SU-DHL-6 (cell line): ENCODE data around the gene CHCHD3.

Source experiments
- EZH2phosphoT487 ChIP-seq: fragments of 200-600 bp; sonication (generic), shearing (Covaris generic); conservative IDR thresholded peaks from 2 replicates; pipeline ENCODE4 v1.6.1; 2018; ENCODE audit warnings: mild to moderate bottlenecking, antibody characterized with exemption, low read length, moderate library complexity, mixed read lengths
- TF ChIP-seq, protein P1 (sequence below): fragments of 200-600 bp; sonication (generic); IDR thresholded peaks from one replicate; pipeline ENCODE4 v1.5.1; 2017; ENCODE audit warnings: antibody characterized with exemption, mild to moderate bottlenecking, low read length, moderate library complexity; ENCODE audit not compliant: insufficient read depth, poor library complexity, severe bottlenecking

- TF ChIP-seq, protein P1, sequence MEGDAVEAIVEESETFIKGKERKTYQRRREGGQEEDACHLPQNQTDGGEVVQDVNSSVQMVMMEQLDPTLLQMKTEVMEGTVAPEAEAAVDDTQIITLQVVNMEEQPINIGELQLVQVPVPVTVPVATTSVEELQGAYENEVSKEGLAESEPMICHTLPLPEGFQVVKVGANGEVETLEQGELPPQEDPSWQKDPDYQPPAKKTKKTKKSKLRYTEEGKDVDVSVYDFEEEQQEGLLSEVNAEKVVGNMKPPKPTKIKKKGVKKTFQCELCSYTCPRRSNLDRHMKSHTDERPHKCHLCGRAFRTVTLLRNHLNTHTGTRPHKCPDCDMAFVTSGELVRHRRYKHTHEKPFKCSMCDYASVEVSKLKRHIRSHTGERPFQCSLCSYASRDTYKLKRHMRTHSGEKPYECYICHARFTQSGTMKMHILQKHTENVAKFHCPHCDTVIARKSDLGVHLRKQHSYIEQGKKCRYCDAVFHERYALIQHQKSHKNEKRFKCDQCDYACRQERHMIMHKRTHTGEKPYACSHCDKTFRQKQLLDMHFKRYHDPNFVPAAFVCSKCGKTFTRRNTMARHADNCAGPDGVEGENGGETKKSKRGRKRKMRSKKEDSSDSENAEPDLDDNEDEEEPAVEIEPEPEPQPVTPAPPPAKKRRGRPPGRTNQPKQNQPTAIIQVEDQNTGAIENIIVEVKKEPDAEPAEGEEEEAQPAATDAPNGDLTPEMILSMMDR = no peak
- TF ChIP-seq EZH2phosphoT487 = no peak
These were observed 37.0 kb downstream of the CHCHD3 start for GRCh38 chr7:133044722-133045473.
